Tibial nerve (tissue), 3 donors: ENCODE data around the gene MAJIN.

Experiments
- EP300 ChIP-seq, 2 donors: sonication (generic); formaldehyde crosslinking; IDR thresholded peaks; one replicate each; pipeline ENCODE4 v1.6.1; 2017; ENCODE audit warnings: antibody characterized with exemption in 2 of 2, mild to moderate bottlenecking in 1 of 2
- POLR2A ChIP-seq, 2 donors: fragments of 450-650 bp; IDR thresholded peaks; one replicate each; pipeline ENCODE4 v1.6.1; 2017; ENCODE audit warnings: antibody characterized with exemption in 2 of 2, mild to moderate bottlenecking in 2 of 2, moderate library complexity in 2 of 2

DNA sequence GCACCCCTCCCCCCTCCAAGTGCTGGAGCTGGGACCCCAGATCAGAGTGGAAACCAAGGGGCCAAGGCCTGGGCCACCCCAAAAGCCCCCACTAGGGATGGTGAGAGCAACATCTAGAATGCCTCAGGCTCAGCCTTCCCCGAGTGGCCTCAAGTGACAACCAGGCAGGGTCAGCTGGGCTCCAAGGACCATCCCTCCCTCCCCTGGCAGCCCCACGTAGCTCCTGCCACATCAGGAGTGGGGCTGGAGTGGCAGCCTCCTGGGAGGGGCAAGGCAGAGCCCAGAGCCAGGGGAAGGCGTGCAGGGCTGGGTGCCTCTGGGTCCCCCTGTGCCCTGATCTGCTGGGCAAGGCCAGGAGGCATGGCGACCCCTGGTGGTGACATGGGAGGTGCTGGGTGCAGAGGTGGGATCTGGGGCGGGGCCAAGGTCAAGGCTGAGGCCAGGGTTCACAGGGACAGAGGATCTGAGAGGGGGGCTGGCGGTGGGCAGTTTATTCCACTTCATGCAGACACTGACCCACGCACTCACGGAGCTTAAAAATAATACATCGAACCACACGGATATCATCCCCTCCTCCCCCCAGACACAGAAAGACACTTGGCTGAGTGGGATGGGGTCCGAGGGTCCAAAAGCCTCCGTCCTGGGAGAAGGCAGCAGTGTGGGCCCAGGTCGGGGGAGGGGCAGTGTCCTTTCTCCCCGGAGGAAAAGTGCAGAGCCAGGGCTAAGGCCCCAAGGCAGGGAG, 77.7 kb downstream of the MAJIN start:
- TF ChIP-seq POLR2A (IDR thresholded peaks at IDR 0.05) = no peak
- peak in 1 of 2 donors; percentile 41 for TF ChIP-seq EP300 (IDR thresholded peaks at IDR 0.05)
